Activated CD8-positive, alpha-beta memory T cell treated with anti-CD3 and anti-CD28 coated beads for 36 hours (primary cell): ENCODE measurements around the gene MFAP4. TPM values are rescaled to one million over a fixed set of nuclear protein-coding genes. Genes with fewer than 3 reads are reported as not detected.

Experiments used
- total RNA-seq, 2 experiments: library from RNA; stranded (reverse); gene quantifications; one replicate each; pipeline ENCODE4 v1.2.3, GENCODE V29; 2021

The MFAP4 gene
- total RNA-seq, 2 experiments from 2014 or later = not detected

Other genes with a start within 250 kb of the MFAP4 start
- 10 to 100 TPM; 10.2 to 11.5 TPM for gene EPN2, start 149.8 kb downstream of the MFAP4 start, total RNA-seq
- 1 to 10 TPM; 7.5 to 9.2 TPM for gene B9D1, start 24.5 kb downstream of the MFAP4 start, total RNA-seq
- 10 to 100 TPM; 18.5 to 19.1 TPM for gene MAPK7, start 8.7 kb downstream of the MFAP4 start, total RNA-seq
- under 1 TPM; 0.06 to 0.27 TPM for gene RNF112, start 24.0 kb upstream of the MFAP4 start, total RNA-seq
- gene SLC47A1, start 146.7 kb upstream of the MFAP4 start, total RNA-seq = under 1 TPM; 0.27 to 0.30 TPM